Measurements from ENCODE around the gene SP110. TPM values are rescaled to one million over a fixed set of nuclear protein-coding genes. Genes with fewer than 3 reads are reported as not detected.

SP110 gene
- total and polyA plus RNA-seq, 2 donors (not counting 3 experiments of a cell fraction or from before 2014, with no cell fraction given) = 10.2 to 10.7 TPM

DNA sequence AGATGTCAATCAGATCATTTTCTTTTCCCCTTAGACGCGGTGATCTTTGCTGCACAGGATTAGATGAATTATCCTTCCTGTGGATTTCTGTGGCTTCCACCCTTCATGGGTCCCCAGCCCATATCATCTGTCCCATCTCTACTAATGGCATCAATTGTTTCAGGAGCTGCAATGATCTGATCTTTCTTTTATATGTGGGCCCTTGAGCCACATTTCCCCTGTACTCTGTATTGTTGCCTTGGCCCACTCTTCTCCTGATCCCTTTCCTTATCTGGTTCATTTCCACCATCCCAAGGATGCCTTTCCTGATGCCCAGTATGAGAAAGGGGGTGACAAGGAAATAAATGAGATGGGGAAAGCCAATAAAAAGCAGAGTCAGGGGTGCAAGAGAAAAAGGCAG is 30.4 kb upstream of the SP110 start:
- no peaks in the 10 kb centered on the region for H3K79me2 ChIP-seq (ENCODE audit: control insufficient read depth, insufficient read depth, low read length)
- TF ChIP-seq GATA2 (IDR thresholded peaks at IDR 0.05; ENCODE audit: insufficient read depth, insufficient read length, low read depth, low read length) (no peak), MYC (IDR thresholded peaks at IDR 0.05; ENCODE audit: low read depth, low read length) (no peak), POLR2A (IDR thresholded peaks at IDR 0.05; ENCODE audit: low read depth, low read length) (no peak), FOS (IDR thresholded peaks at IDR 0.05; ENCODE audit: borderline replicate concordance, insufficient read depth, low read length) (no peak), JUN (IDR thresholded peaks at IDR 0.05; ENCODE audit: borderline replicate concordance, insufficient read depth, insufficient read length, low read depth) (no peak), EZH2 (IDR thresholded peaks at IDR 0.05; ENCODE audit: borderline replicate concordance, low read depth, low read length, severe bottlenecking) (no peak), POLR2AphosphoS5 (IDR thresholded peaks at IDR 0.05; ENCODE audit: insufficient read depth, low read depth, low read length) (no peak)
- TF ChIP-seq, protein P1, sequence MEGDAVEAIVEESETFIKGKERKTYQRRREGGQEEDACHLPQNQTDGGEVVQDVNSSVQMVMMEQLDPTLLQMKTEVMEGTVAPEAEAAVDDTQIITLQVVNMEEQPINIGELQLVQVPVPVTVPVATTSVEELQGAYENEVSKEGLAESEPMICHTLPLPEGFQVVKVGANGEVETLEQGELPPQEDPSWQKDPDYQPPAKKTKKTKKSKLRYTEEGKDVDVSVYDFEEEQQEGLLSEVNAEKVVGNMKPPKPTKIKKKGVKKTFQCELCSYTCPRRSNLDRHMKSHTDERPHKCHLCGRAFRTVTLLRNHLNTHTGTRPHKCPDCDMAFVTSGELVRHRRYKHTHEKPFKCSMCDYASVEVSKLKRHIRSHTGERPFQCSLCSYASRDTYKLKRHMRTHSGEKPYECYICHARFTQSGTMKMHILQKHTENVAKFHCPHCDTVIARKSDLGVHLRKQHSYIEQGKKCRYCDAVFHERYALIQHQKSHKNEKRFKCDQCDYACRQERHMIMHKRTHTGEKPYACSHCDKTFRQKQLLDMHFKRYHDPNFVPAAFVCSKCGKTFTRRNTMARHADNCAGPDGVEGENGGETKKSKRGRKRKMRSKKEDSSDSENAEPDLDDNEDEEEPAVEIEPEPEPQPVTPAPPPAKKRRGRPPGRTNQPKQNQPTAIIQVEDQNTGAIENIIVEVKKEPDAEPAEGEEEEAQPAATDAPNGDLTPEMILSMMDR (IDR thresholded peaks at IDR 0.05; ENCODE audit: extremely low read depth in 1 of 2, insufficient read depth in 1 of 2, low read depth in 1 of 2, low read length in 2 of 2) = no peak
- TF ChIP-seq, protein P2, sequence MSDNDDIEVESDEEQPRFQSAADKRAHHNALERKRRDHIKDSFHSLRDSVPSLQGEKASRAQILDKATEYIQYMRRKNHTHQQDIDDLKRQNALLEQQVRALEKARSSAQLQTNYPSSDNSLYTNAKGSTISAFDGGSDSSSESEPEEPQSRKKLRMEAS (IDR thresholded peaks at IDR 0.05; ENCODE audit: insufficient read depth, insufficient read length) = no peak
- no peak overlapping the region for H3K9ac ChIP-seq (replicated peaks; ENCODE audit: extremely low read depth, insufficient read depth, low read length)
- H3K4me1 ChIP-seq (ENCODE audit: control insufficient read depth, extremely low read depth, insufficient read depth, low read length) = no peaks in the 10 kb centered on the region
- ChIA-PET POLR2A (no interaction called here), CTCF (no interaction called here)
- H4K20me1 ChIP-seq (replicated peaks; ENCODE audit: control insufficient read depth, extremely low read depth, insufficient read depth, low read length) = no peaks in the 10 kb centered on the region
- no TSS peak for BruUV-seq (replicated peaks)
- no peaks in the 10 kb centered on the region for H3K9me3 ChIP-seq (replicated peaks; ENCODE audit: control insufficient read depth, insufficient read depth, low read length)
- no peaks in the 10 kb centered on the region for H3K9me1 ChIP-seq (replicated peaks; ENCODE audit: control insufficient read depth, extremely low read depth, insufficient read depth, low read length)
- no peak overlapping the region for H2AFZ ChIP-seq (ENCODE audit: low read depth, low read length)
- DNase-seq (ENCODE audit: low read depth, low spot score) = no peak
- no peak overlapping the region for H3K27ac ChIP-seq (ENCODE audit: insufficient read depth, low read depth, low read length)
- dilution Hi-C loops (cut with MboI; ENCODE audit: extremely low pct_ligation_motif_present, low sequenced_read_pairs) = no loop called here
- intact Hi-C loops (cut with micrococcal nuclease) = no loop called here
- peaks cover 8 to 24% of the 10 kb centered on the region in 2 experiments for H3K27me3 ChIP-seq (ENCODE audit: control insufficient read depth in 2 of 2, insufficient read depth in 2 of 2, low read length in 2 of 2)
- no peaks in the 10 kb centered on the region for H3K36me3 ChIP-seq (ENCODE audit: control insufficient read depth in 2 of 2, extremely low read depth in 1 of 2, insufficient read depth in 2 of 2, low read length in 2 of 2)
- no peak overlapping the region for H3K4me3 ChIP-seq (replicated peaks in 1 of 3; ENCODE audit: insufficient read depth in 1 of 3, low read depth in 1 of 3, low read length in 3 of 3)
- no peak overlapping the region for H3K4me2 ChIP-seq (ENCODE audit: insufficient read depth, low read length)
- FAIRE-seq = no peak
